ENCODE data around the gene NKAPL. TPM values are rescaled to one million over a fixed set of nuclear protein-coding genes. Genes with fewer than 3 reads are reported as not detected.

Gene NKAPL
- total RNA-seq, 1 donor from 2014 or later = not detected

DNA sequence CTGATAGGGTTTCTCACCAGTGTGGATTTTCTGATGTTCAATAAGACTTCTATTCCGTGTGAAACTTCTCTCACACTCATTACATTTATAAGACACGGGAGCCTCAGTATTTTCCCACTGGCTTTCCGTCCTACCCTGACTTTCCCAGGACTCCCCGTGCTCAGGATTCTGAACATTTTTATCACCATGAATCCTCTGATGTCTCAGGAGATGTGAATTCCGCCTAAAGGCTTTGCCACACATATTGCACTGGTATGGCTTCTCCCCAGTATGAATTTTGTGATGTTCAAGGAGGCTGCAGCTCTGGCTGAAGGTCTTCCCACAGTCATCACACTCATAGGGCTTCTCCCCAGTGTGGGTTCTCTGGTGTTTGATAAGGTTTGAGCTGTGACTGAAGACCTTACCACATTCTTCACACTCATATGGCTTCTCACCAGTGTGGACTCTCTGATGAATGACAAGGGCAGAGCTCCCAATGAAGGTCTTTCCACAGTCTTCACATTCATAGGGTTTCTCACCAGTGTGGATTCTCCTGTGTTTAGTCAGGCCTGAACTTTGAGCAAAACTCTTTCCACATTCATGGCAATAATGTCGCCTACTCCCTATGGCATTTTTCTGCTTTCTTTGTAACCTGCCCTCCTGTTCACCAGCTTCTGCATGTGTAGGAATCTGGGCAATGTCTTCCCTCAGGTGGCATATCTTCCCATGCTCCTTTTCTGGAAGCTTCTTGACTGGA, 13.7 kb upstream of the NKAPL start:
- Histone ChIP-seq H3K27me3 (no peaks in the 10 kb centered on the region), H3K4me1 (peaks cover 5% of the 10 kb centered on the region), H3K27ac (no peak overlapping the region), H3K9me3 (no peaks in the 10 kb centered on the region), H3K4me3 (no peak overlapping the region), H3K36me3 (peaks cover 0 to 50% of the 10 kb centered on the region in 2 donors)
- intact Hi-C loops (cut with DNase I) = no loop called here
- DNase-seq (ENCODE audit: extremely low spot score in 2 of 2) = no peak
- TF ChIP-seq POLR2AphosphoS5 (IDR thresholded peaks at IDR 0.05; ENCODE audit: insufficient read depth in 1 of 2, low read depth in 1 of 2) (no peak), POLR2A (IDR thresholded peaks at IDR 0.05) (no peak)
- TF ChIP-seq, protein P1, sequence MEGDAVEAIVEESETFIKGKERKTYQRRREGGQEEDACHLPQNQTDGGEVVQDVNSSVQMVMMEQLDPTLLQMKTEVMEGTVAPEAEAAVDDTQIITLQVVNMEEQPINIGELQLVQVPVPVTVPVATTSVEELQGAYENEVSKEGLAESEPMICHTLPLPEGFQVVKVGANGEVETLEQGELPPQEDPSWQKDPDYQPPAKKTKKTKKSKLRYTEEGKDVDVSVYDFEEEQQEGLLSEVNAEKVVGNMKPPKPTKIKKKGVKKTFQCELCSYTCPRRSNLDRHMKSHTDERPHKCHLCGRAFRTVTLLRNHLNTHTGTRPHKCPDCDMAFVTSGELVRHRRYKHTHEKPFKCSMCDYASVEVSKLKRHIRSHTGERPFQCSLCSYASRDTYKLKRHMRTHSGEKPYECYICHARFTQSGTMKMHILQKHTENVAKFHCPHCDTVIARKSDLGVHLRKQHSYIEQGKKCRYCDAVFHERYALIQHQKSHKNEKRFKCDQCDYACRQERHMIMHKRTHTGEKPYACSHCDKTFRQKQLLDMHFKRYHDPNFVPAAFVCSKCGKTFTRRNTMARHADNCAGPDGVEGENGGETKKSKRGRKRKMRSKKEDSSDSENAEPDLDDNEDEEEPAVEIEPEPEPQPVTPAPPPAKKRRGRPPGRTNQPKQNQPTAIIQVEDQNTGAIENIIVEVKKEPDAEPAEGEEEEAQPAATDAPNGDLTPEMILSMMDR (IDR thresholded peaks at IDR 0.05) = no peak

DNA sequence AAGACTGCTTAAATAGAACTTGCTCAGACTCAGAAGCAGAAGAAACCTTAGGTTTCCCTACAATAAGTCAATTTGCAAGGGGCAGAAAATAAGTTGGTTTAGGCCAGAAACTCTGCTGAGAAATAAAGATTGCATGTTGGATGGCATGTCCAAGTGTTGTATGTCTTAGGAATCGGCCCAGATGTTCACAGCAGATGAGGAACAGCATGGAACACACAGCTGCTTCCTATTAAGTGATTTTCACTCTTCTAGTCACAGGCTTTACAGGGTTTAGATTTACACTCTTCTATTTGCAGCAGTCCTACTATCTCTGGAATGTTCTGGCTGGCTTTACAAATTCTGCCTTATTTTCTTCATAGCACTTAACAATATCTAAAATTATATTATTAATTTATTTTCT, 10.2 kb upstream of the NKAPL start:
- TF ChIP-seq POLR2A (IDR thresholded peaks at IDR 0.05) = no peak
- TF ChIP-seq POLR2AphosphoS5 (IDR thresholded peaks at IDR 0.05; ENCODE audit: insufficient read depth in 1 of 2, low read depth in 1 of 2) = no peak
- TF ChIP-seq, protein P1 (IDR thresholded peaks at IDR 0.05) = no peak
- H3K4me3 ChIP-seq = no peak overlapping the region
- no peak overlapping the region for H3K27ac ChIP-seq
- no peaks in the 10 kb centered on the region for H3K27me3 ChIP-seq
- H3K9me3 ChIP-seq = no peaks in the 10 kb centered on the region
- peaks cover 25% of the 10 kb centered on the region for H3K4me1 ChIP-seq
- intact Hi-C loops (cut with DNase I) = no loop called here
- peaks cover 0 to 44% of the 10 kb centered on the region in 2 donors for H3K36me3 ChIP-seq
- no peak for DNase-seq (ENCODE audit: extremely low spot score in 2 of 2)

DNA sequence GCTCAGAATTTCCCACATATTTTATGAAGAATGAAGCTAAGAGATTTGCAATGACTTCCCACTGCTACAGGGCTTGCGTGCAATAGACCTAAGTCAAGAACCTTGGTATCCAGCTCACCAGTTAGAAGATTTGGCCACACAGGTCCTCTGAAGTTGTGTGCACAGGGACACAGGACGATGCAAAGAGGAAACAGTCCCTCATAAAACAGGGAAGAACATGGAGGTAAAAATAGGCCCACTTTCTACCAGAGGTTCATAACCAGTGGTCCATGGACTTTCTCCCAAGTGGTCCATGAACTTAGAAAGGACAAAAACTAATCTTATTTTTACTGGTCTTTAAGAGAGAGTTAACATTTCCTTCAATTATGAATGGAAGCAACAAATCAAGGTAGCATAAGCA, 8.3 kb upstream of the NKAPL start:
- no peak for DNase-seq (ENCODE audit: extremely low spot score in 2 of 2)
- TF ChIP-seq POLR2A (IDR thresholded peaks at IDR 0.05) = no peak
- TF ChIP-seq, protein P1 (IDR thresholded peaks at IDR 0.05) = no peak
- TF ChIP-seq POLR2AphosphoS5 (IDR thresholded peaks at IDR 0.05; ENCODE audit: insufficient read depth in 1 of 2, low read depth in 1 of 2) = no peak
- H3K4me1 ChIP-seq = peaks cover 25% of the 10 kb centered on the region
- peaks cover 0 to 32% of the 10 kb centered on the region in 2 donors for H3K36me3 ChIP-seq
- no peaks in the 10 kb centered on the region for H3K27me3 ChIP-seq
- H3K9me3 ChIP-seq = no peaks in the 10 kb centered on the region
- peak overlapping the region; percentile 63 to 76 for H3K4me3 ChIP-seq
- no peak overlapping the region for H3K27ac ChIP-seq
- intact Hi-C loops (cut with DNase I) = no loop called here

DNA sequence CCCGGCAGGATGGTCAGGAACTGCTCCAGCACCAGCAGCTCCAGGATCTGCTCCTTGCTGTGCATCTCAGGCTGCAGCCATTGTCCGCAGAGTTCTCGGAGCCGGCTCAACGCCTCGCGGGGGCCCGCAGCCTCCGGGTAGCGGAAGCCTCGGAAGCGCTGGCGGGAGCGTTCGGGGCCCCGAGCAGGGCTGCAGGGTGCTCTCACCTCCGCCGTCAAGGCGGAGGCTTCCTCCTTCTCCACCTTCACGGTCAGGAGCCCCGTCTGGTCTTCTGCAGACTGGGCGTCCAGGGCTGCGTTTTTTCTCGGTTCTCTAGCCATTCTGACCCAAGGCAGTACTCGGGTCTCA, 7.5 kb upstream of the NKAPL start:
- H3K27ac ChIP-seq = peak overlapping the region; percentile 42
- TF ChIP-seq, protein P1 (IDR thresholded peaks at IDR 0.05) = no peak
- TF ChIP-seq POLR2A (IDR thresholded peaks at IDR 0.05) (no peak), POLR2AphosphoS5 (IDR thresholded peaks at IDR 0.05; ENCODE audit: insufficient read depth in 1 of 2, low read depth in 1 of 2) (no peak)

More for the DNA sequence above, 7.5 kb upstream of the NKAPL start:
- Histone ChIP-seq H3K36me3 (peaks cover 0 to 23% of the 10 kb centered on the region in 2 donors), H3K9me3 (no peaks in the 10 kb centered on the region), H3K4me1 (peaks cover 25% of the 10 kb centered on the region), H3K4me3 (peak overlapping the region; percentile 63 to 76), H3K27me3 (no peaks in the 10 kb centered on the region)
- intact Hi-C loops (cut with DNase I) = no loop called here
- no peak for DNase-seq (ENCODE audit: extremely low spot score in 2 of 2)

All from vagina (tissue), 2 donors.